ENCODE data around the gene RBBP8NL.

The RBBP8NL gene

DNA sequence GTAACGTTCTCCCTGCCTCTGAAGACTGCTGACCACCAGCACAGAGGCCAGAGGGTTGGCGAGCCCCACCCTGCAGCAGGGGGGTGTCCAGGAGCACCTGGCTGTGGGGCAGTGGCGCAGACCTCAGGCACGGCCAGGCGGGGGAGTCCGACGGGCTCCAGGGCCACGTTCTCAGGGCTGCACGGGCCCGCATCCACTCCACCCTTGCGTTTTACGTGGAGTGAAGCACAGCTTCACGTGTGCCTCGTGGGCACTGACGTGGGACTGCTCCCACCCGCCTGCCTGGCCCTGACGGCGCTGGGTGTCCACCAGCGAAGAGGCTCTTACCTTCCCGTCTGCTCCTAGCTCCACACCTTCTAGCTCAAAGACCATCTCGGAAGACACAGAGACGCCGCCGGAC is 33.5 kb downstream of the RBBP8NL start:
- in situ Hi-C loops (cut with MboI; ENCODE audit: low pct_unique_long_range_greater_than_20kb, low sequenced_read_pairs, unreplicated experiment), result no loop called here
- DNase-seq (ENCODE audit: low spot score), result no peak
- TF ChIP-seq, protein P1, sequence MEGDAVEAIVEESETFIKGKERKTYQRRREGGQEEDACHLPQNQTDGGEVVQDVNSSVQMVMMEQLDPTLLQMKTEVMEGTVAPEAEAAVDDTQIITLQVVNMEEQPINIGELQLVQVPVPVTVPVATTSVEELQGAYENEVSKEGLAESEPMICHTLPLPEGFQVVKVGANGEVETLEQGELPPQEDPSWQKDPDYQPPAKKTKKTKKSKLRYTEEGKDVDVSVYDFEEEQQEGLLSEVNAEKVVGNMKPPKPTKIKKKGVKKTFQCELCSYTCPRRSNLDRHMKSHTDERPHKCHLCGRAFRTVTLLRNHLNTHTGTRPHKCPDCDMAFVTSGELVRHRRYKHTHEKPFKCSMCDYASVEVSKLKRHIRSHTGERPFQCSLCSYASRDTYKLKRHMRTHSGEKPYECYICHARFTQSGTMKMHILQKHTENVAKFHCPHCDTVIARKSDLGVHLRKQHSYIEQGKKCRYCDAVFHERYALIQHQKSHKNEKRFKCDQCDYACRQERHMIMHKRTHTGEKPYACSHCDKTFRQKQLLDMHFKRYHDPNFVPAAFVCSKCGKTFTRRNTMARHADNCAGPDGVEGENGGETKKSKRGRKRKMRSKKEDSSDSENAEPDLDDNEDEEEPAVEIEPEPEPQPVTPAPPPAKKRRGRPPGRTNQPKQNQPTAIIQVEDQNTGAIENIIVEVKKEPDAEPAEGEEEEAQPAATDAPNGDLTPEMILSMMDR (IDR thresholded peaks at IDR 0.05; ENCODE audit: extremely low read depth, insufficient read depth, missing control alignments), result no peak

DNA sequence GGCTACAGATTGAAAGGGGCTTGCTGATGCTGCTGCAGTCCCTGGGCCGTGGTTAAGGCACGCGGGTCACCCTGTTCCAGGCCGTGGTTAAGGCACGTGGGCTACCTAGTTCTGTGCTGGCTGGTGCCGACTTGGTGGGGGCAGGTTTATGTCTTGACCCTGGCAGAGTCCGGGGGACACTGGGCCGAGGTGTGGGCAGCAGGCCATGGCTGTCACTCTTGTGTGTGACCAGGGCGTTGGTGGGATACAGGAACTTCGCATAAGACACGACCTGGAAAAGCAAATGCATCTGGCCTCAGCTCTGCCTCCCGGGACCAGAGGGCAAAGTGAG is 34.0 kb downstream of the RBBP8NL start:
- no peak for DNase-seq (ENCODE audit: low spot score)
- TF ChIP-seq, protein P1 (IDR thresholded peaks at IDR 0.05; ENCODE audit: extremely low read depth, insufficient read depth, missing control alignments), result no peak
- in situ Hi-C loops (cut with MboI; ENCODE audit: low pct_unique_long_range_greater_than_20kb, low sequenced_read_pairs, unreplicated experiment), result no loop called here

DNA sequence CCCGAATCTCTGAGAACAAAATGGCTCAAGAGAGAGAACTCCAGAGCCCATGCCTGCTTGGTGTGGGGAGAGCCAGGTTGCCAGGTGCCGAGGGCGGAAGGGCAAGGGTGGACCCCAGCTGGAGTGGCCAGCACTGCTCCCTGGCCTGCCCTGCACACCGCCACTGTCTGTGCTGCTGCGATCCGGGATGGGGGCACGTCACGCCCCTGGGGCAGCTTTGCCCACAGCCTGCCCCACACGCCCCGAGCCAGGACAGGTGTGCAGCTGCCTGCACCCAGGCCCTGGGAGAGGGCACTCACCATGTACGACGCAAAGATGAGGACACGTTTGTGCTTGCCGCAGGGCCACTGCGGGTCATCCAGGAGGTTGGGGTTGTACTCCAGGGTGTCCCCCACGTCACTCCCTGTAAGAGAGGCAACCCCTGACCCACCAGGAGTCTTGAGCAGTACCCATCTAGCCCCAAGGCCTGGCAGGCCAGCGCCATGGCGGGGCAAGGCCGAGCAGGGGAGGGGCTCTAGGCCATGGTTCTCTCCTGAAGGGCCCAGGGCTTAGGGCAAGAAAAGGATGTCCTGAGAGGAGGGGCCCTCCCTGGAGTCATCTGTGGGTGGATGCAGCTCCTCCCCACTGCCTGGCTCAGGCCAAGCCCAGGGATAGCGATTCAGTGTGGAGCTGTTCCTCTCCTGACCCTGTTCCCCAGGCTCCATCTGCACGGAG is 34.6 kb downstream of the RBBP8NL start:
- no peak for DNase-seq (ENCODE audit: low spot score)
- in situ Hi-C loops (cut with MboI; ENCODE audit: low pct_unique_long_range_greater_than_20kb, low sequenced_read_pairs, unreplicated experiment), result no loop called here
- TF ChIP-seq, protein P1 (IDR thresholded peaks at IDR 0.05; ENCODE audit: extremely low read depth, insufficient read depth, missing control alignments), result no peak

DNA sequence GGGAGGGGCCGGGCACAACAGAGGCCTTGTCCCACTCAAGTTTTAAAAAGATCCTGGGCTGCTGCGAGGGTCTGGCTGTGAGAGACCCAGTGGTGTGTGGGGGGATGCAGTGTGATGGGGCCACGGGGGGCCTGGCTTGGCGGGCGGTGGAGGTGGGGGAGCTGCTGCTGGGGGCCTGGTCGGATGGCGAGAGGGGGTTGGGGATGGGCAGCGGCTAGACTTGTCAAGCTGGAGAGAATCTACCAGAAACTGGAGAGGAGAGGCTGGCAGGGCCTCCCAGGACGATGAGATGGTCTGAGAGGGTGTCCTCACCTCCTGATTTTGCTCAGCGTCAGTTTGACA is 35.3 kb downstream of the RBBP8NL start:
- no peak for DNase-seq (ENCODE audit: low spot score)
- in situ Hi-C loops (cut with MboI; ENCODE audit: low pct_unique_long_range_greater_than_20kb, low sequenced_read_pairs, unreplicated experiment), result no loop called here
- TF ChIP-seq, protein P1 (IDR thresholded peaks at IDR 0.05; ENCODE audit: extremely low read depth, insufficient read depth, missing control alignments), result no peak

DNA sequence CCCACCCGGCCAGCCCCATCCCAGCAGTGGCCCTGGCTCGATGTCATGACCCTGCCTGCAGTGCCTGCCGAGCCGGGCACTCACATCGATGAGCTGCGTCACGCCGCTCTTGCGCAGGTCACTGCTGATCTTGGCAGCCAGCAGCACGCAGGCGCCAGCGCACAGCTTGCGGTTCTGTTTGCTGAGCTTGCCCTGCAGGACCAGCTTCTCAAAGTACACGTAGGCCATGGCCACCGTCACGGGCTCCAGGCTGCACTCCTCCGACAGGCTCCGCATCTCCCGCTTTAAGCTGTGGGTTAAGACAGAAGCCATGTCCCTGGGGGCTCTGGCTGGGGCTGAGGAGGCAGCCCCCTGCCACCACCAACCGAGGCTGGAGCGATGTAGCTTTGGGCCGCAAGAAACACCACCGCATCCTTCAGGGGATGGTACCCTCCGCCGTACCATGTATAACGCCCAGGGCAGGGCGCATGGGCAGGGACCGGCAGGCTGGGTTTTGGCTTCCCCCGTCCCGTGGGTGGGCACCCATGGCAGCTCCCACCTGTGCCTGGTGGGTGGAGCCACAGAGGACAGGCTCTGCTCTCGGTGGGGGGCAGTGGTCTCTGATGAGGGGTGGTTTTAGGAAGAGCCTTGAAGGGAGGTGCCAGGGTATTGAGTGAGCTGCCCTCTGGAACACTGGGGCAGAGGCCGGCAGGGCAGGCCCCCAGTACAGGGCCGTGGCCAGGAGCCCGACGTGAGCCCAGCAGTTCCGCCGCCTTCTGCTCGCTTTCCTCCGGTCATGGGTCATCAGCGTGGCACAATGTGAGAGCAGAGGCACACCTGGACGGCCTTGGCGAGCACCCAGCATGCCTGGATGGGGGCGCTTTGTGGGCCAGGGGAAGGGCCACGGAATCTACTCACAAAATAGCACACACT is 35.9 kb downstream of the RBBP8NL start:
- no peak for DNase-seq (ENCODE audit: low spot score)
- TF ChIP-seq, protein P1 (IDR thresholded peaks at IDR 0.05; ENCODE audit: extremely low read depth, insufficient read depth, missing control alignments), result no peak
- in situ Hi-C loops (cut with MboI; ENCODE audit: low pct_unique_long_range_greater_than_20kb, low sequenced_read_pairs, unreplicated experiment), result no loop called here

DNA sequence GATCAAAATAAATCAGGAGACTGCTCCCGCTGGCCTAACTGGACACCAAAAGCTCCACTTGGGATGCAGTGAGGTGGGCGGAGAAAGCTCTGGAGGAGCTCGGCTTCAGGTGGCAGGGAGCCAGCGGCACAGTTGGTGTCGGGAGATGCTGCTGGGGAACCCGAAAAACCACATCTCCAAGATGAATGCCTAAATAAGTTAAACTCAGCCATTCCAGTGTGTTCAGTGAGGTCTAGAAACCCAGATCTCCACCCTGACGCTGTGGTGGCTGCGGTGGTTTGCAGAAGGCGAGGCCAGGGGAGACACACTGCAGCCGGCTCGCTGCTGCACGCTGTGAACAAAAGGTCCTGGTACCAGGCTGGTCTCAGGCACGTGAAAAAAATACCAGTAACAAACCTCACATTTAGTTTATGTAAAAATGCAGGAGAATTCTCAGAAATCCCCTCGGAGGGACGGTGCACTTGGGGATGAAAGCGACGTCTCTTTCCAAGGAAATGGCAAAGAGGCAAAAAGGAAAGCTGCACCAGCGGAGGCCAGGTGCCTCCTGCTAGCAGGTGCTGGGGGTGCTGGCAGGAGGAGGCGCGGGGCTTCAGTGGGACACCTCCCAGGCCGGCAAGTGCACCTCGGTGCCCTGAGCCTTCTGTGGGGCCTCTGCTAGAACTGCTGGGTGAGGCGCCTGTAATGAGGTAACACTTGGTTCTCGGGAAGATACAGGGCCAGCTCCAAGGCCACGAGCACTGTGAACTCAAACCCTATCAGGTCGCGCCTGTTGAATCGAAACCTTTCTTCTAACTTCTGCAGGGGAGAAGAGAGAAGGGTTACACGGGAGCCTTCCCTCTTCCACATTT is 36.8 kb downstream of the RBBP8NL start:
- DNase-seq (ENCODE audit: low spot score), result no peak
- TF ChIP-seq, protein P1 (IDR thresholded peaks at IDR 0.05; ENCODE audit: extremely low read depth, insufficient read depth, missing control alignments), result no peak
- in situ Hi-C loops (cut with MboI; ENCODE audit: low pct_unique_long_range_greater_than_20kb, low sequenced_read_pairs, unreplicated experiment), result no loop called here
